Ramos (cell line): ENCODE results near the gene KPNA1.

Experiments
- in situ Hi-C: fragments of 300-500 bp; cut with MboI; formaldehyde crosslinking; loops from one replicate; pipeline ENCODE4 v1.14.3; 2022; ENCODE audit warnings: low sequenced_read_pairs; ENCODE audit not compliant: unreplicated experiment

Gene KPNA1

GRCh38 chr3:122391681-122392446, 122.9 kb downstream of the KPNA1 start:
- in situ Hi-C loops: no loop called here

- in situ Hi-C loops: no loop called here
Observed at GRCh38 chr3:122390665-122391064, 124.1 kb downstream of the KPNA1 start.

GRCh38 chr3:122389892-122390291, 124.8 kb downstream of the KPNA1 start:
- in situ Hi-C loops: no loop called here

- in situ Hi-C loops: no loop called here
Observed at GRCh38 chr3:122389197-122389596, 125.5 kb downstream of the KPNA1 start.

- in situ Hi-C loops: no loop called here
Observed at GRCh38 chr3:122387709-122388108, 127.0 kb downstream of the KPNA1 start.

- in situ Hi-C loops: no loop called here
Observed at GRCh38 chr3:122383771-122384697, 130.7 kb downstream of the KPNA1 start, which contains the start of gene FAM162A. FAM162A (plus strand) TSS chr3:122384182; CDS start chr3:122384266, 84 bp downstream.

GRCh38 chr3:122382888-122383666, 131.7 kb downstream of the KPNA1 start, which contains the start of gene MIX23:
MIX23 (minus strand) TSS chr3:122383231; CDS start chr3:122383224, 7 bp downstream.
- in situ Hi-C loops: no loop called here

GRCh38 chr3:122377975-122378374, 136.8 kb downstream of the KPNA1 start:
- in situ Hi-C loops: no loop called here

- in situ Hi-C loops: no loop called here
Observed at GRCh38 chr3:122374034-122374433, 140.7 kb downstream of the KPNA1 start.
